Gastrocnemius medialis (tissue), 4 donors: ENCODE results near the gene UNC5B. TPM values are rescaled to one million over a fixed set of nuclear protein-coding genes. Genes with fewer than 3 reads are reported as not detected.

Experiments used
- ATAC-seq, 2 donors: fragments of 150-250 bp; one replicate each; pipeline ENCODE4 v1.9.1; 2016
- DNase-seq, 2 donors: peaks; one replicate each; pipeline ENCODE4 v3.0.0-alpha.2; 2019
- H3K27ac ChIP-seq, 4 donors: fragments of 200-600 bp; sonication (generic); 1 replicate in 1 of 4; 2 replicates in 3 of 4; pipeline ENCODE4 v1.5.1; 2016 to 2018; ENCODE audit warnings: mild to moderate bottlenecking in 2 of 4, moderate library complexity in 1 of 4
- H3K27me3 ChIP-seq, 3 donors: fragments of 200-600 bp; sonication (generic) in 2 of 3; 1 replicate in 1 of 3; 2 replicates in 2 of 3; pipeline versions ENCODE4 v1.5.1 to v1.6.0; 2016 to 2019; ENCODE audit warnings: mild to moderate bottlenecking in 1 of 3, moderate library complexity in 1 of 3
- H3K36me3 ChIP-seq, 2 donors: fragments of 200-600 bp; sonication (generic) in 1 of 2; one replicate each; pipeline ENCODE4 v1.5.1; 2017 to 2018
- H3K4me1 ChIP-seq, 2 donors: fragments of 200-600 bp; sonication (generic) in 1 of 2; one replicate each; pipeline ENCODE4 v1.5.1; 2016 to 2017; ENCODE audit warnings: mild to moderate bottlenecking in 2 of 2
- H3K4me3 ChIP-seq, 4 donors: fragments of 200-600 bp; sonication (generic) in 3 of 4; 1 replicate in 1 of 4; 2 replicates in 3 of 4; pipeline ENCODE4 v1.5.1; 2016 to 2019; ENCODE audit warnings: mild to moderate bottlenecking in 2 of 4
- H3K9me3 ChIP-seq, 3 donors: fragments of 200-600 bp; sonication (generic) in 2 of 3; 1 replicate in 1 of 3; 2 replicates in 2 of 3; pipeline ENCODE4 v1.5.1; 2016 to 2019
- POLR2A ChIP-seq, 2 donors: fragments of 450-650 bp; IDR thresholded peaks; one replicate each; pipeline ENCODE4 v1.6.1; 2017; ENCODE audit warnings: antibody characterized with exemption in 2 of 2, mild to moderate bottlenecking in 2 of 2, moderate library complexity in 2 of 2
- in situ Hi-C, 4 donors: fragments of 200-750 bp; cut with MboI; loops; one replicate each; pipeline versions ENCODE4 v1.15.0 to v1.8.0; 2017; ENCODE audit warnings: low sequenced_read_pairs in 4 of 4
- intact Hi-C: fragments of 100-400 bp; cut with DNase I; formaldehyde crosslinking; loops from one replicate; pipeline ENCODE4 v1.15.1; 2023; ENCODE audit warnings: low total_unique reads
- total RNA-seq, 4 donors: library from RNA; depleted of rRNA; stranded (reverse); fragments of >200 nt; gene quantifications; one replicate each; pipeline versions ENCODE4 v1.1.0 to v1.2.3, GENCODE V29; 2016
- TF ChIP-seq, protein P1 (sequence below), 5 experiments: fragments of 450-650 bp in 3 of 5; fragments of 200-600 bp in 2 of 5; sonication (generic) in 2 of 5; IDR thresholded peaks in 4 of 5; conservative IDR thresholded peaks in 1 of 5; 1 replicate in 4 of 5; 2 replicates in 1 of 5; pipeline ENCODE4 v1.5.1; 2016 to 2019; ENCODE audit warnings: antibody characterized with exemption in 5 of 5, mild to moderate bottlenecking in 3 of 5, moderate library complexity in 3 of 5

The UNC5B gene
- total RNA-seq, 4 donors from 2014 or later: 0.65 to 1.2 (median 0.90) TPM

DNA sequence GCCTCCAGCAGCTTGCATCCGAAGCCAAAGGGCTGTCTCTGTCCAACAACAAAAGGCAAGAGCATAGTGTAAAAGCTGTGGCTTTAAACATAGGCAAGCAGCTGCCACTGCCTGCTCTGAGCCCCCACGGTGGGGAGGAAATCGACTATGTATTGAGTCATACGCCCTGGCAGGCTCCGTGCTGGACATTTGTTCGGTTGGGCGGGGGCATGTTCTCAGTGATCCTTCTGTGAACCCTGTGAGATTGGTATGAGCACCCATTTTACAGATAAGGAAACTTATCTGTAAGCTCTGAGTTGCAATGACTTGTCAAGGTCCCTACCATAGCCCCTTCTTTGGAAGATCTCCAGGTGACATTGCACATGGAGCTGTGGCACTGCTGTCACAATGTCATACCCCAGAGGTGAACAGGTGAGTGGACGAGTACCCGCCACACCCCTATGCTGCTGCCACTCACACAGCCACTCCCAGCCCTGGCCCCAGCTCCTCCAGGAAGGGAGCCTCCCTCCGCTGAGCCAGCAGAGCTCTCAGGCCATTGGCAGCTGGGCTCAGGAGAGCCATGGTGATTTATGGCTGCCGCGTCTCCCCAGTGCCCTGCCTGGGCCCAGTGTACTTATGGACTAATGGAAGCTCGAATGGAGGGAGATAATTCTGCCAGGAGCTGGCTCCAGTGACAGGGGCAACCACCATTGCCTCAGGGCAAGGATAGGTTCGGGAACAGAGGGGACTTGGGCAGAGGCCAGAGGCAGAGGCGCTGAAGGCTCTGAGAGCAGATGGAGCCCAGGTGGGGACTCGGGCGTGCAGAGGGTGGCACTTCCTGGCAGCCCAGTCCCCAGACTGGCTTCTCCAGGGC is 43.7 kb downstream of the UNC5B start:
- no peak for DNase-seq
- no peaks in the 10 kb centered on the region for H3K27me3 ChIP-seq
- H3K4me3 ChIP-seq: no peak overlapping the region
- in situ Hi-C loops (no loop called here), intact Hi-C loops (no loop called here)
- ATAC-seq: peak in 1 of 2 donors; percentile 46
- peaks cover 15 to 36% of the 10 kb centered on the region in 2 donors for H3K4me1 ChIP-seq
- no peaks in the 10 kb centered on the region for H3K9me3 ChIP-seq
- TF ChIP-seq, protein P1, sequence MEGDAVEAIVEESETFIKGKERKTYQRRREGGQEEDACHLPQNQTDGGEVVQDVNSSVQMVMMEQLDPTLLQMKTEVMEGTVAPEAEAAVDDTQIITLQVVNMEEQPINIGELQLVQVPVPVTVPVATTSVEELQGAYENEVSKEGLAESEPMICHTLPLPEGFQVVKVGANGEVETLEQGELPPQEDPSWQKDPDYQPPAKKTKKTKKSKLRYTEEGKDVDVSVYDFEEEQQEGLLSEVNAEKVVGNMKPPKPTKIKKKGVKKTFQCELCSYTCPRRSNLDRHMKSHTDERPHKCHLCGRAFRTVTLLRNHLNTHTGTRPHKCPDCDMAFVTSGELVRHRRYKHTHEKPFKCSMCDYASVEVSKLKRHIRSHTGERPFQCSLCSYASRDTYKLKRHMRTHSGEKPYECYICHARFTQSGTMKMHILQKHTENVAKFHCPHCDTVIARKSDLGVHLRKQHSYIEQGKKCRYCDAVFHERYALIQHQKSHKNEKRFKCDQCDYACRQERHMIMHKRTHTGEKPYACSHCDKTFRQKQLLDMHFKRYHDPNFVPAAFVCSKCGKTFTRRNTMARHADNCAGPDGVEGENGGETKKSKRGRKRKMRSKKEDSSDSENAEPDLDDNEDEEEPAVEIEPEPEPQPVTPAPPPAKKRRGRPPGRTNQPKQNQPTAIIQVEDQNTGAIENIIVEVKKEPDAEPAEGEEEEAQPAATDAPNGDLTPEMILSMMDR (IDR thresholded peaks at IDR 0.05 in 4 of 5, conservative IDR thresholded peaks at IDR 0.05 in 1 of 5): no peak
- no peak for TF ChIP-seq POLR2A (IDR thresholded peaks at IDR 0.05)
- no peaks in the 10 kb centered on the region for H3K36me3 ChIP-seq
- H3K27ac ChIP-seq: no peak overlapping the region

DNA sequence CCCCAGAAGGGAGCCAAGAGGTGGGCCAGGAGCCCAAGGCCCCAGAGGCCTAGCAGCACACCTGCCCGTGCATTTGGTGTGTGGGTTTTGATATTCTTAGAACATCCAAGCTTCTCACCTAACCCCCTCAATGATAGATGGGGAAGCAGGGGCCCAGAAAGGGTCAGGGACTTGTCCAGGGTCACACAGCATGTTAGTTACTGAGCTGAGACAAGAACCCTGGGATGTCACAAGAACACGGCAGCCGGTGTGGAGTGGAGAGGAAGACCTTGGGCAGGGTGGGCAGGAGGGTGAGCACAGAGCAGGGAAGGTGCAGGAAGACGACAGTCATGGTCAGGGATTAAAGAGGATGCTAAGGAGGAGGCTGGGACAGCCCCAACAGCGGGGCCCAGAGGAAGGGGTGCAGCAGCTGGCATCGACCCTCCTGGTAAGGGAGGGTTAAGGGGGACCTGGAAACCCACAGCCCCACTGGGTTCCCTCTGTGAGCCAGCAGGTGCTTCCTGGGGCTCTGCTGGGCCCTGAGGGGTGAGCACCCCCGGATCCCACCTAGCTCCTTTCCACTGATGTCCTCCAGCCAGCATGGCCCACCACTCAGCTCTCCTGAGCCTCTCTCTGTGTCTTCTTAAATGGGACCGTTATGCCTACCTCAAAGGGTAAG is 44.4 kb downstream of the UNC5B start:
- no peaks in the 10 kb centered on the region for H3K27me3 ChIP-seq
- TF ChIP-seq, protein P1 (IDR thresholded peaks at IDR 0.05 in 4 of 5, conservative IDR thresholded peaks at IDR 0.05 in 1 of 5): no peak
- no peak for TF ChIP-seq POLR2A (IDR thresholded peaks at IDR 0.05)
- no peaks in the 10 kb centered on the region for H3K36me3 ChIP-seq
- H3K4me1 ChIP-seq: peaks cover 19 to 43% of the 10 kb centered on the region in 2 donors
- intact Hi-C loops: no loop called here
- no peak overlapping the region for H3K4me3 ChIP-seq
- no peak overlapping the region for H3K27ac ChIP-seq
- no peaks in the 10 kb centered on the region for H3K9me3 ChIP-seq
- in situ Hi-C loops: no loop called here
- ATAC-seq (no peak), DNase-seq (no peak)

DNA sequence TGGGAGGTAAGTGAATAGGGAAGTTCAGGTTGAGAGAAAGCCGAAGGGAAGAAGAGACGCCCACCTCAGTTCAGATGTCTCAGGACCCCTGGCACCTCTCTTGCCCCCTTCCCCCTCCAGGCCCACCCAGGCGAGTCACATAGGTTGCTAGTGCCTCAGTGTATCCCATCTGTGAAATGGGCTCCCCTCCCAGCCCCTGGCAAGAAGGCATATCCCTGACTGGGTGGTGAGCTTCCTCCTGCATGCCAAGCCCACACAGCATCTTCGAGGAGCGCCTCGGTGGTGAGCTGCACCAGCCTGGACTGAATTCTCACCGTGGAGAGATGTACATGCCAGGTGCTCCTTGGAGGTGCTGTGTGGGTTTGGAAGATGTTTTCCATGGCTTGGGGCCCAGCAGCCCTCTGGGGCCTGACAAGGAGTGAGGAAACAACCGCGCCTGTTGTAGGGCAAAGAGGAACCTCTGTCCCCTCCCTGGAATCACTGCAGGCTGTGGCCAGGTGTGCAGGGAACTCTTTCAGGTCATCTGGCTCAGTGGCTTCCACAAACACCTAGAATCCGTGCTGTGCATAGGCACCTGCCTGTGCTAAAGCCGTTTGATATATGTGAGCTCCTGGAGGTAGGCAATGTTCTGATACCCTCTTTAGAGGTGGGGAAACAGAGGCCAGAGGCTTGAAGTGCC is 45.1 kb downstream of the UNC5B start:
- no peak for TF ChIP-seq POLR2A (IDR thresholded peaks at IDR 0.05)
- TF ChIP-seq, protein P1 (IDR thresholded peaks at IDR 0.05 in 4 of 5, conservative IDR thresholded peaks at IDR 0.05 in 1 of 5): no peak
- DNase-seq (no peak), ATAC-seq (no peak)
- Histone ChIP-seq H3K4me3 (no peak overlapping the region), H3K27ac (no peak overlapping the region), H3K36me3 (no peaks in the 10 kb centered on the region), H3K4me1 (peaks cover 26 to 46% of the 10 kb centered on the region in 2 donors), H3K9me3 (no peaks in the 10 kb centered on the region), H3K27me3 (no peaks in the 10 kb centered on the region)
- intact Hi-C loops: no loop called here
- in situ Hi-C loops: no loop called here

DNA sequence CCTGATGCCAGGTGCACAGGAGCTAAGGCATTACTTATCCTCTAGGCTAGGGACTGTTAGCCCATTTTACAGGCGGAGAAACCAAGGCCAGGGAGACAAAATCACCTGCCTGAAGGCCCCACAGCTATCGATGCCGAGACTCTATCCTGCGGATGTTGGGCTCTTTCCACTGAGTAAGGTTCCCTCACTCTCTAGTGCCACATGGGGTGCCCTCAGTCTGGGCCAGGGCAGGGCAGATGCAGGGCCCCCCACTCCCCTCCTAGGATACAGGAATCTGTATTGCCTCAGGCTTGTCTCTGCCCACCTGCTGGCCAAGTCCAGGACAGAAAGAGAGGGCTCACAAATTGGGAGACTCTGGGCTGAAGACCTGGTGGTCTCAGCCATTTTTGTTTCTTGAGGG is 45.7 kb downstream of the UNC5B start:
- in situ Hi-C loops (no loop called here), intact Hi-C loops (no loop called here)
- DNase-seq (no peak), ATAC-seq (no peak)
- TF ChIP-seq, protein P1 (IDR thresholded peaks at IDR 0.05 in 4 of 5, conservative IDR thresholded peaks at IDR 0.05 in 1 of 5): no peak
- no peak for TF ChIP-seq POLR2A (IDR thresholded peaks at IDR 0.05)
- H3K9me3 ChIP-seq: no peaks in the 10 kb centered on the region
- no peaks in the 10 kb centered on the region for H3K36me3 ChIP-seq
- no peak overlapping the region for H3K27ac ChIP-seq
- H3K4me3 ChIP-seq: no peak overlapping the region
- no peaks in the 10 kb centered on the region for H3K27me3 ChIP-seq
- H3K4me1 ChIP-seq: peaks cover 32 to 51% of the 10 kb centered on the region in 2 donors
